Uterus (tissue), 2 donors: ENCODE results near the gene KCNMB1.

ENCODE experiments used
- CTCF ChIP-seq, 4 experiments: fragments of 200-600 bp in 2 of 4; fragments of 450-650 bp in 2 of 4; sonication (generic) in 2 of 4; IDR thresholded peaks; one replicate each; pipeline ENCODE4 v1.5.1; 2016 to 2019; ENCODE audit warnings: antibody characterized with exemption in 4 of 4, mild to moderate bottlenecking in 2 of 4, moderate library complexity in 1 of 4
- POLR2A ChIP-seq, 2 donors: fragments of 450-650 bp; IDR thresholded peaks; one replicate each; pipeline ENCODE4 v1.6.1; 2016; ENCODE audit warnings: antibody characterized with exemption in 2 of 2, mild to moderate bottlenecking in 1 of 2, moderate library complexity in 1 of 2

- TF ChIP-seq CTCF (IDR thresholded peaks at IDR 0.05) (no peak), POLR2A (IDR thresholded peaks at IDR 0.05) (no peak)
These were observed 58.6 kb downstream of the KCNMB1 start for GRCh38 chr5:170330568-170331054.
